Neural cell (in vitro differentiated cells): ENCODE results near the gene PNPLA5. TPM values are rescaled to one million over a fixed set of nuclear protein-coding genes. Genes with fewer than 3 reads are reported as not detected.

ENCODE experiments used
- H2AFZ ChIP-seq: fragments of 200-600, 300-800 bp; sonication (generic), shearing (Covaris generic); 2 replicates; pipeline ENCODE4 v1.6.0; 2014; ENCODE audit warnings: low read depth, mild to moderate bottlenecking, antibody characterized with exemption, low read length, moderate library complexity
- H3F3A ChIP-seq: fragments of 200-600 bp; shearing (Covaris generic); 2 replicates; pipeline ENCODE4 v1.6.1; 2016; ENCODE audit warnings: mild to moderate bottlenecking, moderate library complexity, mixed read lengths, antibody characterized with exemption, low read length; ENCODE audit not compliant: insufficient read depth, poor library complexity, severe bottlenecking
- H3K27ac ChIP-seq: fragments of 200-600, 300-800 bp; sonication (generic), shearing (Covaris generic); 2 replicates; pipeline ENCODE4 v1.5.1; 2014; ENCODE audit warnings: mild to moderate bottlenecking, low read length, moderate library complexity
- H3K27me3 ChIP-seq: fragments of 300-800, 200-600 bp; sonication (generic), shearing (Covaris generic); 2 replicates; pipeline ENCODE4 v1.6.0; 2014; ENCODE audit warnings: mild to moderate bottlenecking, low read depth, low read length, moderate library complexity; ENCODE audit not compliant: insufficient read depth
- H3K36me3 ChIP-seq: fragments of 300-800, 200-600 bp; sonication (generic), shearing (Covaris generic); 2 replicates; pipeline ENCODE4 v1.5.1; 2014; ENCODE audit warnings: mild to moderate bottlenecking, antibody characterized with exemption, low read length, moderate library complexity; ENCODE audit not compliant: insufficient read depth
- H3K4me2 ChIP-seq: fragments of 300-800, 200-600 bp; sonication (generic), shearing (Covaris generic); 2 replicates; pipeline ENCODE4 v1.6.0; 2014; ENCODE audit warnings: mild to moderate bottlenecking, low read length
- H3K4me3 ChIP-seq: fragments of 300-800, 200-600 bp; sonication (generic), shearing (Covaris generic); 2 replicates; pipeline ENCODE4 v1.5.1; 2014; ENCODE audit warnings: mild to moderate bottlenecking, low read length, moderate library complexity
- H3K79me2 ChIP-seq: fragments of 200-600 bp; shearing (Covaris generic); replicated peaks from 2 replicates; pipeline ENCODE4 v1.6.0; 2014; ENCODE audit warnings: mild to moderate bottlenecking, low read length, moderate library complexity; ENCODE audit not compliant: insufficient read depth
- H3K9ac ChIP-seq: fragments of 300-800, 200-600 bp; sonication (generic), shearing (Covaris generic); 2 replicates; pipeline ENCODE4 v1.6.1; 2016; ENCODE audit warnings: mild to moderate bottlenecking, low read length, mixed read lengths
- H3K9me2 ChIP-seq: fragments of 200-600 bp; shearing (Covaris generic); 2 replicates; pipeline ENCODE4 v1.6.1; 2016; ENCODE audit warnings: mild to moderate bottlenecking, low read length, mixed read lengths; ENCODE audit not compliant: insufficient read depth
- H3K9me3 ChIP-seq: fragments of 200-600, 300-800 bp; sonication (generic), shearing (Covaris generic); 2 replicates; pipeline ENCODE4 v1.6.1; 2016; ENCODE audit warnings: mild to moderate bottlenecking, mixed run types, low read length, moderate library complexity, mixed read lengths
- H4K20me1 ChIP-seq: fragments of 200-600 bp; shearing (Covaris generic); 2 replicates; pipeline ENCODE4 v1.6.1; 2016; ENCODE audit warnings: mild to moderate bottlenecking, mixed run types; ENCODE audit not compliant: insufficient read depth
- EP300 ChIP-seq: fragments of 450-650 bp; conservative IDR thresholded peaks from 2 replicates; pipeline ENCODE4 v1.6.1; 2014; ENCODE audit warnings: antibody characterized with exemption, mild to moderate bottlenecking, moderate library complexity; ENCODE audit not compliant: poor library complexity, severe bottlenecking
- EZH2 ChIP-seq: fragments of 200-600, 300-800 bp; shearing (Covaris generic), sonication (generic); IDR thresholded peaks from 2 replicates; pipeline ENCODE4 v1.6.1; 2014; ENCODE audit warnings: antibody characterized with exemption, low read length, borderline replicate concordance, mild to moderate bottlenecking; ENCODE audit not compliant: insufficient read depth, poor library complexity, severe bottlenecking
- MXI1 ChIP-seq: fragments of 450-650 bp; conservative IDR thresholded peaks from 2 replicates; pipeline ENCODE4 v1.6.1; 2014; ENCODE audit warnings: antibody characterized with exemption, mild to moderate bottlenecking; ENCODE audit not compliant: poor library complexity, severe bottlenecking
- POLR2AphosphoS5 ChIP-seq: IDR thresholded peaks from 2 replicates; pipeline ENCODE4 v1.6.1; 2012
- RAD21 ChIP-seq: fragments of 450-650 bp; conservative IDR thresholded peaks from 2 replicates; pipeline ENCODE4 v1.6.1; 2014; ENCODE audit warnings: antibody characterized with exemption, mild to moderate bottlenecking, moderate library complexity
- REST ChIP-seq: IDR thresholded peaks from 2 replicates; pipeline ENCODE4 v1.6.1; 2012; ENCODE audit warnings: borderline replicate concordance
- SMC3 ChIP-seq: fragments of 450-650 bp; conservative IDR thresholded peaks from 2 replicates; pipeline ENCODE4 v1.6.1; 2014; ENCODE audit warnings: antibody characterized with exemption, mild to moderate bottlenecking, moderate library complexity; ENCODE audit not compliant: poor library complexity
- TAF1 ChIP-seq: IDR thresholded peaks from 2 replicates; pipeline ENCODE4 v1.6.1; 2012; ENCODE audit warnings: low read depth
- polyA plus RNA-seq: library from polyadenylated mRNA; depleted of rRNA; stranded (reverse); fragments of >200 nt; gene quantifications from 2 replicates; pipeline ENCODE4 v1.2.3, GENCODE V29; 2014
- TF ChIP-seq, protein P1 (sequence below): fragments of 450-650 bp; IDR thresholded peaks from 2 replicates; pipeline ENCODE4 v1.5.1; 2014; ENCODE audit warnings: antibody characterized with exemption, mild to moderate bottlenecking, moderate library complexity; ENCODE audit not compliant: poor library complexity, severe bottlenecking

Gene PNPLA5
- polyA plus RNA-seq, 1 donor from 2014 or later, result not detected

- Histone ChIP-seq H2AFZ (no peak overlapping the region), H3F3A (no peaks in the 10 kb centered on the region), H3K79me2 (no peaks in the 10 kb centered on the region), H3K36me3 (no peaks in the 10 kb centered on the region), H3K4me3 (no peak overlapping the region), H3K9me3 (no peaks in the 10 kb centered on the region), H3K27ac (no peak overlapping the region), H3K9ac (no peak overlapping the region), H3K27me3 (no peaks in the 10 kb centered on the region), H4K20me1 (no peaks in the 10 kb centered on the region), H3K9me2 (no peaks in the 10 kb centered on the region), H3K4me2 (no peak overlapping the region)
- TF ChIP-seq MXI1, result no peak
- no peak for TF ChIP-seq TAF1
- TF ChIP-seq SMC3, result no peak
- TF ChIP-seq REST, result no peak
- TF ChIP-seq EP300, result no peak
- no peak for TF ChIP-seq POLR2AphosphoS5
- TF ChIP-seq EZH2, result no peak
- TF ChIP-seq, protein P1, sequence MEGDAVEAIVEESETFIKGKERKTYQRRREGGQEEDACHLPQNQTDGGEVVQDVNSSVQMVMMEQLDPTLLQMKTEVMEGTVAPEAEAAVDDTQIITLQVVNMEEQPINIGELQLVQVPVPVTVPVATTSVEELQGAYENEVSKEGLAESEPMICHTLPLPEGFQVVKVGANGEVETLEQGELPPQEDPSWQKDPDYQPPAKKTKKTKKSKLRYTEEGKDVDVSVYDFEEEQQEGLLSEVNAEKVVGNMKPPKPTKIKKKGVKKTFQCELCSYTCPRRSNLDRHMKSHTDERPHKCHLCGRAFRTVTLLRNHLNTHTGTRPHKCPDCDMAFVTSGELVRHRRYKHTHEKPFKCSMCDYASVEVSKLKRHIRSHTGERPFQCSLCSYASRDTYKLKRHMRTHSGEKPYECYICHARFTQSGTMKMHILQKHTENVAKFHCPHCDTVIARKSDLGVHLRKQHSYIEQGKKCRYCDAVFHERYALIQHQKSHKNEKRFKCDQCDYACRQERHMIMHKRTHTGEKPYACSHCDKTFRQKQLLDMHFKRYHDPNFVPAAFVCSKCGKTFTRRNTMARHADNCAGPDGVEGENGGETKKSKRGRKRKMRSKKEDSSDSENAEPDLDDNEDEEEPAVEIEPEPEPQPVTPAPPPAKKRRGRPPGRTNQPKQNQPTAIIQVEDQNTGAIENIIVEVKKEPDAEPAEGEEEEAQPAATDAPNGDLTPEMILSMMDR, result no peak
- TF ChIP-seq RAD21, result no peak
These were observed 50.1 kb downstream of the PNPLA5 start for GRCh38 chr22:43841742-43842141.

DNA sequence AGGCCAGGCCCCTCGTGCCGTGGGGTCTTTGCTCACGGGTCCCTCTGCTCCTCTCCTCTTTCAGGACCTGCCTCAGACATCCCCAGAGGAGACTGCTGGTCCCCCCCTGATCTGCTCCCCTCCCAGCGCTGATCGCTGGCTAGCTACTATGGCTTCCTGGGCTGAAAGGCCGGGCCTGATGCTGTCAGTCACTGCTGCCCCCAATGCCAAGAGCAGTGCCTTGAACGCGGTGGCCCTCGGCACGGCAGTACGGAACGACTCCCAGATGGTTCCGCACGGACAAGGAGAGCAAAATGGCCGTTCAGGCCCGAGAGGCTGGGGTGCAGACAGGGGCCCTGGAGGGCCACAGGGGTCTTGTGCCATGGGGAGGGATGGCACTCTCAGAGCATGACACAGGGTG is 51.0 kb downstream of the PNPLA5 start:
- no peak overlapping the region for H3K4me2 ChIP-seq
- no peak overlapping the region for H2AFZ ChIP-seq
- H3K79me2 ChIP-seq, result no peaks in the 10 kb centered on the region
- H3F3A ChIP-seq, result no peaks in the 10 kb centered on the region
- H3K4me3 ChIP-seq, result no peak overlapping the region
- H3K27me3 ChIP-seq, result no peaks in the 10 kb centered on the region
- H3K36me3 ChIP-seq, result no peaks in the 10 kb centered on the region
- TF ChIP-seq, protein P1, result no peak
- TF ChIP-seq POLR2AphosphoS5, result no peak
- TF ChIP-seq RAD21, result no peak
- no peaks in the 10 kb centered on the region for H4K20me1 ChIP-seq
- H3K9ac ChIP-seq, result no peak overlapping the region
- H3K9me3 ChIP-seq, result no peaks in the 10 kb centered on the region
- H3K27ac ChIP-seq, result no peak overlapping the region
- no peaks in the 10 kb centered on the region for H3K9me2 ChIP-seq
